Measurements from ENCODE around the gene PTPRM.

The PTPRM gene

DNA sequence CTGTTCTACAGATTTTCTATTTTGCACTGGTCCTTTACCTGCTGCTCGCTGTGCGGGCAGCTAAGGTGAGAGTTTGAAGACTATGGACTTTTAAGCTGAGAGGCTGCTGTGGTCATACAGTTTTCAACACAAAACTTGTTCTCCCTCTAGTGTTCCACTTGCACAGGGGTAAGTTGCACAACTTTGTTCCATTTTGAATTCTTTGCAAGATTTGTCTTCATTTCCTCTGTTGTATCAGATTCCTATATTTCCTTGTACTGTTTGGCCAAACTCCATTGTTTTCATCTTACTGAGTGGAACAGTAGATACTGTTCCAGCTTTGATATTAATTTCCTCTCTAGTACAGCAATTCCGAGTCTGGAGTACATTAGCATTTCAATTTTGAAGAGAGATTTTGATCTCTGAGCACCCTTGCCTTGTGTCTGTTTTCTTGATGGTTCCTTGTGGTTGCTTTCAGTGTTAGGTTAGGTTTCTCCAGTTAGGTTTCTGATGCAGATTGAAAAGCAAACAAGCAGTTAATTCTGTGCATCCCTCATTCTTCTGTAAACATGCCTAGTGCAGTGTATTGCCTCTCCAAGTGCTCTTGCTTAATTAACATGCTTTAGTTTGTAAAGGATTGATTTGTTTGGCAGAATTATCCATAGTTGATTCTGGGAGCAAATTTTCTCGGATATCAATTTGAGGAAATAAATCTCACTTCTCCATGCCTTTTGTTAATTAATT lies 188.8 kb downstream of the PTPRM start:
- no peak for DNase-seq (ENCODE audit: low read depth in 2 of 2)

DNA sequence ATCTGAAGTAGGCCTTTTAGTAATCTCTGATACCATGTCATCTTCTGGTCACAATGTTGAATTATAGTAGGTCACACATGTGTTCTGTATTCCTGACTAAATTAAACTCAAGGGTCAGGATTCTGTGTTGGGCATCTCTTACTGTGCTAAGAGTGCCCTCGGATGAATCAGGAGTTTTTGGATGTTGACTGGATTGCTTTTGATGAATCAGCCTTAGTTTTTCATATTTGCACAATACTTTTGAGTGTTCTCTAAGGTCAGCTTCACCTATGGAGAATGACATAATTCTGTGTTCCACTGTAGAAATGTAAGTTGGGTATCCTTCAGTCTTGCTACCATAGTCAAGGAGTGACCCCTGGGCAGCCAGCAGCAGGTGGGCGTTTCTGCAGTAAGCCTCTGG lies 190.1 kb downstream of the PTPRM start:
- DNase-seq (ENCODE audit: low read depth in 2 of 2), result no peak

DNA sequence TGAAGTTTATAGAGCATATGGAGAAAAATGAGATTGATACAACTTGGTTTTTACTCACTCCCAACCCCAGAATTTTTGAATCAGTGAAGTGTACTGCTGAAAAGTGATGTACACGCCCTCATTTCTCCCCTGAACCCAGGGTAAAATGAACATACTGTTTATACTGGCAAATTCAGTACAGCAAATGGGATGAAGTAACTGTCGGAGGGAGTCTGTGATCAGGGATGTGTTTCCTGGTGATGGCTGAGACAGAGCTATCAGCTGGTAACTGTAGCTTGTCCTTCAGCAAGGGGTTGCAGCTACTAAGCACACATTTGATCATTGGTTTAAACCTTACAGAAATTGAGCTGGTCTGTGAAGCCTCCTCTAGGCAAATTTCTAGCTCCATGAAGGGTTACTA lies 191.6 kb downstream of the PTPRM start:
- no peak for DNase-seq (ENCODE audit: low read depth in 2 of 2)

DNA sequence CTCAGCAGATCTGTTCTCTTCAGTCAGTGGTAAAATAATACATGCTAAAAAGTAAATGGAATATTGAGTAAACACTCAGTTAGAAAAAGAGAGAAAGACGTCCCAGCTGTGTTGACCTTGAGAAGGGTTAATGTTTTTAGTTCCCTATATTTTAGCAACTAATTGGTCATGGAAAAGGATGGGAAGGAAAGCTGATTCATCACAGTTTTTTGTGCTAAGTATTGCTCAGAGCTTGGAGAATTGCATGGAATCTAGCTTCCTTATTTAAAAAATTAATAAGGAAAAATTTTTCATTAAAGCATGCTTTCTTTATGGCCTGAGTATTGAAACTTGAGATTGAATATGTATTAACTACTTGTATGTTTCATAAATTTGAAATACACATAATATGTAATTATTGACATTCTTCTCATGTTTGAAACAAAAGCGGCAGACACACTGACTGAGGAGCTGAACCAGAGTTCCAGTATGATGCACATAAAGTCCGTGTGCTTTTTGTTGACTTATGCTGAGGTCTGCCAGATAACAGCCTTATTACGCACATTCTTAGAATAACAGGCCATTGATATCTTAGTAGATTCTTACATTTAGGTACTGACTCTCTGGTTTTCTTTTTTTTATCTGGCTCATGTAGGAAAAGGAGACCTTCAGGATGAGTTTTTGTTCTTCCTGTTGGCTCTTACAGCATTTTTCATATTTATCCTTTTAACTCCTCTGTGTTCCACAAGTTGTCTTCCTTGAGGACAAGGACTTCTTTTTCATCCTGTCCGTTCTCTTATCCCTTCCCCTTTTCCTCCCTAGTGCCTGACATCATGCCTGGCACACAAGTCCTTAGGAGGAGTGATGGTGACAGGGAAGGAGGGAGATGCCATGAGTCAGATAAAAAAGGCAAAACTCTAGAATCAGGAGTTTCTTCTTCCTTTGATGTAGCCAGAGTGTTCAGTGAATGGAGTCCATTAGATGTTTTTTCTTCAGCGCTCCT lies 194.1 kb downstream of the PTPRM start:
- DNase-seq (ENCODE audit: low read depth in 2 of 2), result no peak

DNA sequence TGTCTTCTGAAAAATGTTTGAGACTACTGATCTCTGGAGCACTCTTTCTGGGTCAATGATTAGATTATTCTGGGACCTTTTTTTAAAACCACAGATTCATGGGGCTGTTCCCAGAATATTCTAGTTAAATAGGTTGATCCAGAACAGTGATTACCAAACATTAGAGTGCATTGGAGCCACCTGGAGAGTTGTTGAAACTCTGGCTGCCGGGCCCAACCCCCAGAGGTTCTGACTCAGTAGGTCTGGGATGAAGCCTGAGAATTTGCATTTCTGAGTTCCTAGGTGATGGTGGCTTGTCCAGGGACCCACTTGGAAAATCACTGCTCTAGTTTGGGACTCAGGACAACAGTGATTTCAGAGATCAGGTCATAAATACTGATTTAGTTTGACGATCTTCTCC lies 197.3 kb downstream of the PTPRM start:
- no peak for DNase-seq (ENCODE audit: low read depth in 2 of 2)

DNA sequence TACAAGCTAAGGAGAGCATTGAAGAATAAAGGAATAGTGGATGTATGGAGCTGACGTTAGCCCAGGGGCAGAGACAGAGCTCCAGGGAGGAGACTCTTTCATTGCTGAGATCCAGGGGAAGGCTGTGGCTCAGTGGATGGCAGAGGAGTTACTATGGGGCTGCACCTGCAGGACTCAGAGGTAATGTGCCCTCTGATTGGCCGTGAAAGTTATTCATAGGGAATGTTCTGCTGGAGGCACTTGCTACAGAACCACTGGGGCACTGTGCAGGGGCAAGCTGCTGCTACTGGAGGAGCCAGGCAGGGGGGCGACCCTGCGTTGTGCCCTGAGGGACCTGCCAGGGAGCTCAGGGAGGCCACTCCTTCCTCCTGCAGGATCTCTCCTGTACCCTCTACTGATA lies 199.2 kb downstream of the PTPRM start:
- DNase-seq (ENCODE audit: low read depth in 2 of 2), result no peak

DNA sequence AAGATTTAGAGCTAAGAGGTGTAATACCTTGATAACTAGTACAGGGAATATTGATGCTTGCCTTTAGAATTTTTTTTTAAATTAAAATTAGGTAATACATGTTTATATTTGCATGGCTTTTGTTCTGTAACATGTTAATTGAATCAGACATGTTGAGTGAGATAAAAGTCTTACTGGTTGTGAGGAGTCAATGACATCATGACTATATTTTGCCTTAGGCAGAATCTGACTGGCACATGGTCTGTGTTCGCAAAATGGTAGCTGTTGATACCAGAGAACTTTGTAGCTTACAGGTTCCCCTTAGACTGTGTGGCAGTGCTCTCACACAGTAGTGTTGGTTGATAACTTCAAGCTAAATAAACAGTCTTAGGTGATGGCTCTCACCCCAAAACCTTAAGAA lies 199.7 kb downstream of the PTPRM start:
- DNase-seq (ENCODE audit: low read depth in 2 of 2), result no peak

DNA sequence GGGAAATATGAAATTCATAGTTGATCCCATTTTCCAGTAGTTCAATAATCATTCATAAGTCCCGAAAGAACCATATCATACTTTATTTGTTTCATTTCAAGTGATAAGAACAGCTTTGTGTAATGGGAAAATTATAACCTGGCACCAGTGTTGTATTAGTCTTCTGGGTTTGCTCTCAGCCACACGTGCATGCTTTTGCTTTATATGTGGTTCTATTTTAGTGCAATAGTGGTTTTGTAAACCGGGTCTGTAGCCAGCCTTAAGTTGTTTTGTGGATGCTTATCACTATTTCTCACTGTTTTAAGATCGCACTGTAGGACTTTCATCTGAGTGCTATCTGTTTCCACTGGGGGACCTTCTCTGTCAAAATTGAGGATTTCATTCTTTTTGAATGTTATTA lies 203.8 kb downstream of the PTPRM start:
- DNase-seq (ENCODE audit: low read depth in 2 of 2), result no peak

DNA sequence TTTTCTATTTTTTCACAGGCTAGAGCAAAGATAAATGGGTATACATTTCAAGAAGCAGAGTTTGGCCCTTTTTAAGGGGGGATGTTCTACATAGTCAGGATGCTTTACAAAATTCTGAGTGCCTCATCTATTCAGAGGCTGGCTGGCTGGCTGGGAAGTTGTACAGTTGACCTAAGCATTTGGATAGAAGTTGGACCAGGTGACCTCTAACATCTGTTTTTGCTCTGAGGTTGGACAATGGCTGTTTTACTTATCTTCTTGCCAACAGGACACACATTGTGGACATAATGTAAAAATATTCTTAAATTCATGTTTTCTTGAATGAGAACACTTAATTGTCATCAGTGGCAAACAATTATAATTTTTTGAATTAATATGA lies 205.4 kb downstream of the PTPRM start:
- no peak for DNase-seq (ENCODE audit: low read depth in 2 of 2)

DNA sequence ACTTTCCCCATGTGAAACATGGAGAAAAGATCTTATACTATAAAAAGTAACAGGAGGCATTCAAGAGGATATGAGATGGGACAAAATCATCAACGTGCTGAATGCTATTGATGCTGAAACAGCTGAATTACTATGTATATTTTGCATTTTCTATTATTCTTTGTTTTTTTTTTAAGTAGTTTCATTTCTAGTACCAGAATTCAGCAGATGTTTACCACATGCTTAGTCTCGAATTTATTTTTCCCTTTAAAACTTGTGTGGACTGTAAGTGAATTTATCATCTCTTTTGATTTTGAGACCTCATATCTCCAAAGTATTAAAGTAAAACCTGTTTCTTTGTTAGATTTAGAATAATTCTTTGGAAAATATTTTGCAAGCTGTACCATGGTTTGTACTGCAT lies 205.8 kb downstream of the PTPRM start:
- DNase-seq (ENCODE audit: low read depth in 2 of 2), result no peak

DNA sequence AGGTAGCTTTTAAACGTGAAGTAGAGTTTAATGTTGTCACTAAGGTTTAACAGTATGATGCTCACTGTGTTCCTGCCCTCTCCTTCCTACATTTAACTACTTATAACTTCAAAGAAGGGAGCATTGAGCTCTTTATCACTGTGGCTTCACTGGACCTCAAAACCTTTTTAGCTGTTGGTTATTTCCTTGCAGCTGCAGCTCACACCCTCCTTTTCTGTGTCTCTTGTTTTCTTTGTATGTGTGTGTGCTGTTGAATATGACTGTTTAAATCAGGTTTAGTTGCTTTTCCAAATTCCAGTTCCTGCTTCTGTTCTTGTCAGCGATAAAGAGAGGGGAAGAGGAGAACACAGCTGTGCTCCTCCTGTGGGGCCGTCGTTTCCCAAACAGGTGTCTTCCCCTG lies 208.0 kb downstream of the PTPRM start:
- no peak for DNase-seq (ENCODE audit: low read depth in 2 of 2)

DNA sequence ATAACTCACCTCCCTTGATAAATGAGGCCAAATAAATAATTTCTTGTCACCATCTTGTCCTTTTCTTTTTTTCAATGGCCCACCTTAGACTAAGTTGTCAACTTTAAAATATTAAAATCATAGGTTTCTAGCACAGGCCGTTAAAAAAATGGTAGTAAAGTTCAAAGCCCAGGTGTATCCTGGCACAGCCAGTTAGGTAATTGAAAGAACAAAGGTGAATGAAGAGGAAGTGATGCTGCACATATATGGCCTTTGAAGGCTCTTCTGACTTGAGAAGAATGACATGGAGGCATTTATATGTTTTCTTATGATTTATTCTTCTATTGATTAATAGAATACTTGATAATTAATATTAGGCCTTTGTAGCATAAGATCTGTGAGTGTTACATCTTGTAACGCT lies 208.7 kb downstream of the PTPRM start:
- no peak for DNase-seq (ENCODE audit: low read depth in 2 of 2)

DNA sequence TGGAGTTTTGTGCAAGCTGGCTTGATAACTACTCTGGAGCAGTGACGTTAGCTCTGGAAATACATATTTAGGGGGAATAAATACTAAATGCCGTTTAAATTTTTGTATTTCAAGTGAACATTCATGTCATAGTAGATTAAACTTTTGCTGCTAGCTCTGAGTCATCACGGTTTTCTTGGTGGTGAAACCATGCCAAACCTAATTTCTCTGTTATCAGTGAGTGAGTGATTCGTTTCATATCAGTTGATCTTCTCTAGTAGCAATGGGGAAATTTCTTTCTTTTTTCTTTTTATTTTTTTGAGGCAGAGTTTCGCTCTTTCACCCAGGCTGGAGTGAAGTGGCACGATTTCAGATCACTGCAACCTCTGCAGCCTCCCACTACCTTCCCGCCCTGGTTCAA lies 211.1 kb downstream of the PTPRM start:
- no peak for DNase-seq (ENCODE audit: low read depth in 2 of 2)

DNA sequence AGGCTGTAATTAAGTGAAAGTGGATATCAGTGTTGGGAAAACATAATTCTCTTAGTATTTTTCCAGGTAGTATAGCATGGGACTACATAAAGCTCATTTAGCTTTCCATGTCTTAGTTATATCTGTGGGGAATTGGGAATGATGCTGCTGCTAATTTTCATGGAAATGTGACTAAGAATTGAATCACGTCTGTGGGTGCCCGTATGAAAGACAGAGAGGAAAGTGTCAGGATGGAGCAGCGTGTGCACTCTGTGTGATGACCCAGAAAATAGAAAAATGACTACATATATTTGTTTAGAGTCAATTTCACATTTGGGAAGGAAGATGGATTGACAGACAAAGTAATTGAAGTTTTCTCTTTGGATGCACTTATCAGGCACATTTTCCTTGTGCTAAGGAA lies 212.1 kb downstream of the PTPRM start:
- no peak for DNase-seq (ENCODE audit: low read depth in 2 of 2)

DNA sequence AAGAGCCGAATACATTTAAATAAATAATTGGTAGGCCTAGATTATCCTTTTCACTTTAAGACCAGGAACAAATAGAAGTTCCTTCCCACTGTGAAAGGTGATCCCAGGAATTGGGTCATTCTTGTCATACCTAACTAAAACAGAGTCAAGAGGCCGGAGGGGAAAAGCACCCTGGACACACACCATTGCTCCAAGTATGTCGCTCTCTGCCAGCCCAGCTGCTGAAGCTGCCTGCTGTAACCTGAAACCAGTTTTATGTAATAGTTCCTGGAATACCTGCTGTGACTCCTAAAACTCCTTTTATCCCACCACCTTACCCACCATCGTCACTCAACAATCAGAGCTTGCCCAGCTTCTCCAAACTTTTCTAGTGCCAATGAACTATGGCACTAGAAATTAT lies 217.1 kb downstream of the PTPRM start:
- DNase-seq (ENCODE audit: low read depth in 2 of 2), result no peak

DNA sequence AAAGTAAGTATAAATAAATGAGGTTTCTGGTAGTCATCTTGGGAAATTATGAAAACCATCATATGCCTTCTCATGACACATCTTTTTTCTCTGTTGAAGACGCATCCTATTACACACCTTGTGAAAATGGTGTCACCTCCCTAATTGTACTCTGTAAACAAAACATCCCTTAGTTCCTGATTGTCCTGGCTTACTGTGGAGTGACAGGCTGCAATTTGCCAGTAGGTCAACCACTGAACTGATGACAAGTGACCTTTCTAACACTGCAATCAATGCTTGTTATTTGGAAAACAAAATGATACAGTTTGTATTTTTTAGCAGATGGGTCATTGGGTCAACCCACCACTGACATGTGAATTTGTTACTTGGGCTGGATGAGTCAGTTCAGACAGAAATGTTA lies 219.5 kb downstream of the PTPRM start:
- no peak for DNase-seq (ENCODE audit: low read depth in 2 of 2)

DNA sequence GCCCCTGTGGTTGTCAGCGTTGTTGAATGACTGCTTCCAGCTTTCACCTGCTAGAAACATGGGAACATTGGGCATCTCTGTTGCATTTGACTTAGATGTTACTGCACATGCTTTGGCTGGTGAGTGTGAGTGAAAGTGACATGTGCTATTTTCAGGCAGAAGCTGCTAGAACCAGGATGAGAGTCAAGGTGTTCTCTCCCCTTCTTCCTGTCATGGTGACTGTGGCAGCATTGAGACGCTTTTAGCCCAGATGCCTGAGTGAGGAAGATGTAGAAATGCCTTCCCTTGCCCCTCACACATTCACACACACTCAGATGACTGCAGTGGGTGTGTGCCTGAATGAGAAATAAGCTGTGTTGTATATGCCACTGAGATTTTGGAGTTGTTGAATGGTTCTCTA lies 220.2 kb downstream of the PTPRM start:
- no peak for DNase-seq (ENCODE audit: low read depth in 2 of 2)

DNA sequence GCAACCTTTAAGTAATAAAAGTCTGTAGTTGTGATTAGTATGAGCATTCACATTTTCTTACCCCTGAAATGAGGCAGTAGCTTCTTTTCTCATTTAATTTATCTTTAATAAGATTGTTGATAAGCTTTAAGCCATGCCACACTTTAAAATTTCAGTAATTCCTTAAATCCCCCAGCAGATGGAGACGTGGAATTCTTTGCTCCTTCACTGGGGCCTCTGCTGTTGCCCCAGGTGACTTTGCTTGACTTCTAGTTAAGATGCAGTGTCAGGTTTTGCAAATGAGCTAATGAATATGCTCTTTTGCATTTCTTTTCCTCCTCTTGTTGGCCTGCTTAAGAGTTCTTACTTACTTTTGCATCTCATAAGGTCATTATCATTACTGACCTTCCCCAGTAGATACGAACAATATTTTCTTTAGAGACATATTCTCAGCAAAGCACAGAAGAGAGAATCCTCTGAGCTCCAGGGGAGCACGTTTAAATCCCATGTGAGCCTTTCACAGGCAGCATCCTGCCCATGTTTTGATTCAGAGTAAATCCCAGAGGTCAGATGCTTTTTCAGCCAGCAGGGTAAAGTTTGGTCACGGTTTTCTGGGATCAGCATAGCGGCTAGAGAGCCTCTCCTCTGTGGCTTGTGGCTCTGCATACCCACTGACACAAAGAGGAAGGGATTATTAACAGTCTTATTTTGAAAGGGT lies 222.9 kb downstream of the PTPRM start:
- no peak for DNase-seq (ENCODE audit: low read depth in 2 of 2)

DNA sequence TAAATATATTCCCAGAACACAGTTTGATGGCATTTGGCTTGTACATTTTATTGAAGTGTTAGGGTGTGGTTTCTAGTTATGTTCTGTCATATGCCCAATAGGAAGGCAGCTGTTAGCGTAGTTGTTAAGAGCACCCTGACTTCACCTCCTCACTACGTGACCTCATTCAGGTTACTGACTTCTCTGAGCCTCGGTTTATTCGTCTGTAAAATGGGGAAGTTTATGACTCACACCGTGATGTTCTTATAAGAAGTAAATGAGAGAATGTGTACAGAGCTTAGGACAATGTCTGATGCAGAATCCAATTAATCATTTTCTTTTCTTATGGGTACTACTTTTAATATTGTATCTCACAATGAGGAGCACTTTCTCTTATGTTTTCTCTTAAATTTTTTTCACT lies 226.0 kb downstream of the PTPRM start:
- no peak for DNase-seq (ENCODE audit: low read depth in 2 of 2)

DNA sequence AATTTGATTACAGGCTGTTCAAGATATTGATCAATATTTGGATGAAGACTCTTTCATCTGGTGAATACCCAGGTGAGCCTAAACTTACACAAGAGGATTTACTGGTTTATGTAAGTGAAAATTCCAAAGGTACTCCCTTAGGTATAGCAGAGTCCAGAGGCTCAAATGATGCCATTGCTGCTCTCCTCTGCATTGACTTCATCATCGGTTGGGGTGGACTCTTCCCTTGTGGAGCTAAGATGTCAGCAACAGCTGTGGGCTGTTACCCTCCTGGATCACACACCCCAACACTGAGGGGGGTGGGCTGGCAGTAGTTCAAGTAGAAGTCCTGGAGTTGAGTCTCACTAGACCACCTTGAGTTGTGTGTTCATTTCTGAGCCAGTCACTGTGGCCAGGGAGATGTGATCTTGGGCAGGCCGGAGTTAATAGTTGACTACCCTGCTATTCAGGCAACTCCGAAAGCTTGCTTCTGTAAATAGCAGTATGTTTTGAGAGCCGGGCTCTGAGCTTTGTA lies 236.9 kb downstream of the PTPRM start:
- no peak for DNase-seq (ENCODE audit: low read depth in 2 of 2)

DNA sequence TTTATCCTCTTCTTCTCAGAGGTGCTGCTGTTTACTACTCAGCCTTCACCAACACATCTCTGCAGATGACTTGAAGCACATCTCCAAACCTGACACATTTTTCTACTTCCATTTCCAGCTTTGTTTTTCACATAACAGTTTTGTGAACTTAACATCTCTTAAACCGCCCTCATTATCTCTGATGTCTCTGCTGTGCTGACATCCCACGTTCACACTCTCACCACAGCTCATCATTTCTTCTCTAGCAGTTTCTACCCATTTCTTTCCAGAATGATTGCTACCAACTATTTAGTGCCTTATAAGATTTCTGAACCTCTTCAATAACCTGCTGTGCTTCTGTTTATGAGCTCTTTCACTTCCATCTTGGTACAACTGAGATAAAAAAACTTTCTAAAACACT lies 238.0 kb downstream of the PTPRM start:
- DNase-seq (ENCODE audit: low read depth in 2 of 2), result no peak

DNA sequence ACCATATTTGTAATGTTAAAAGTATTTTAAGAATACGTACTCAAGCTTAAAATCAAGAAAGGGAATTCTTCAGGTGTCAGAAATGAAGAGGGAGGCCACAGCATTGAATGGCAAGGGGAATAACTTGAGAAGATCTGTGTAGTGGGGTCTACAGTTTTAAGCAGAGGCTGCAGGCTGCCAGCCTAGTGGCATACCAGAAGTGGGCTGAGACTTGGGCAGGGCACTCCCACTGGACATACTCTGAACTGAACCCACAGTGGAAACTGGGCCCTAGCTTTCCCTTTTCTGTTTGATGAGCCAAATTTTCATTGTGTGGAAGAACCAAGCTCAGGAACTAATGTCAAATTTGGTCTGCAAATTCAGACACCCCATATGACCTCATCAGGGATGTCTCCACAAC lies 238.8 kb downstream of the PTPRM start:
- DNase-seq (ENCODE audit: low read depth in 2 of 2), result no peak
